Measurements from ENCODE around the gene WDR17.
A peak's percentile ranks its signal among the peaks of the same experiment; 100 is the strongest.

The WDR17 gene

GRCh38 chr4:176030391-176030790, 35.2 kb upstream of the WDR17 start:
- Histone ChIP-seq H3K27ac (ENCODE audit: low read depth, low read length) (no peak overlapping the region), H3F3A (ENCODE audit: control insufficient read depth, insufficient read depth) (no peaks in the 10 kb centered on the region), H3K4me2 (ENCODE audit: low read length) (no peak overlapping the region), H3K79me2 (ENCODE audit: control insufficient read depth, low read length) (no peaks in the 10 kb centered on the region), H3K4me1 (ENCODE audit: control insufficient read depth, low read length) (no peaks in the 10 kb centered on the region), H3K9me3 (ENCODE audit: control insufficient read depth, insufficient read depth, low read length) (no peaks in the 10 kb centered on the region), H3K27me3 (ENCODE audit: control insufficient read depth, low read length) (no peaks in the 10 kb centered on the region), H3K36me3 (ENCODE audit: control insufficient read depth, low read length) (no peaks in the 10 kb centered on the region), H3K9me2 (replicated peaks; ENCODE audit: control insufficient read depth, low read length) (no peaks in the 10 kb centered on the region), H3K4me3 (ENCODE audit: low read length) (no peak overlapping the region), H4K20me1 (ENCODE audit: control insufficient read depth, insufficient read depth, low read depth, low read length) (no peaks in the 10 kb centered on the region)
- TF ChIP-seq, protein P1, sequence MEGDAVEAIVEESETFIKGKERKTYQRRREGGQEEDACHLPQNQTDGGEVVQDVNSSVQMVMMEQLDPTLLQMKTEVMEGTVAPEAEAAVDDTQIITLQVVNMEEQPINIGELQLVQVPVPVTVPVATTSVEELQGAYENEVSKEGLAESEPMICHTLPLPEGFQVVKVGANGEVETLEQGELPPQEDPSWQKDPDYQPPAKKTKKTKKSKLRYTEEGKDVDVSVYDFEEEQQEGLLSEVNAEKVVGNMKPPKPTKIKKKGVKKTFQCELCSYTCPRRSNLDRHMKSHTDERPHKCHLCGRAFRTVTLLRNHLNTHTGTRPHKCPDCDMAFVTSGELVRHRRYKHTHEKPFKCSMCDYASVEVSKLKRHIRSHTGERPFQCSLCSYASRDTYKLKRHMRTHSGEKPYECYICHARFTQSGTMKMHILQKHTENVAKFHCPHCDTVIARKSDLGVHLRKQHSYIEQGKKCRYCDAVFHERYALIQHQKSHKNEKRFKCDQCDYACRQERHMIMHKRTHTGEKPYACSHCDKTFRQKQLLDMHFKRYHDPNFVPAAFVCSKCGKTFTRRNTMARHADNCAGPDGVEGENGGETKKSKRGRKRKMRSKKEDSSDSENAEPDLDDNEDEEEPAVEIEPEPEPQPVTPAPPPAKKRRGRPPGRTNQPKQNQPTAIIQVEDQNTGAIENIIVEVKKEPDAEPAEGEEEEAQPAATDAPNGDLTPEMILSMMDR (IDR thresholded peaks at IDR 0.05; ENCODE audit: low read depth, low read length, poor library complexity, severe bottlenecking), result no peak
- TF ChIP-seq EZH2phosphoT487 (IDR thresholded peaks at IDR 0.05; ENCODE audit: borderline replicate concordance, low read length), result no peak

GRCh38 chr4:176031922-176032321, 33.7 kb upstream of the WDR17 start:
- Histone ChIP-seq H3K36me3 (ENCODE audit: control insufficient read depth, low read length) (no peaks in the 10 kb centered on the region), H3F3A (ENCODE audit: control insufficient read depth, insufficient read depth) (no peaks in the 10 kb centered on the region), H3K4me1 (ENCODE audit: control insufficient read depth, low read length) (peaks cover 8% of the 10 kb centered on the region), H3K27ac (ENCODE audit: low read depth, low read length) (no peak overlapping the region), H3K9me3 (ENCODE audit: control insufficient read depth, insufficient read depth, low read length) (no peaks in the 10 kb centered on the region), H3K4me3 (ENCODE audit: low read length) (no peak overlapping the region), H3K4me2 (ENCODE audit: low read length) (no peak overlapping the region), H3K27me3 (ENCODE audit: control insufficient read depth, low read length) (no peaks in the 10 kb centered on the region), H3K9me2 (replicated peaks; ENCODE audit: control insufficient read depth, low read length) (no peaks in the 10 kb centered on the region), H4K20me1 (ENCODE audit: control insufficient read depth, insufficient read depth, low read depth, low read length) (no peaks in the 10 kb centered on the region), H3K79me2 (ENCODE audit: control insufficient read depth, low read length) (no peaks in the 10 kb centered on the region)
- TF ChIP-seq, protein P1 (IDR thresholded peaks at IDR 0.05; ENCODE audit: low read depth, low read length, poor library complexity, severe bottlenecking), result no peak
- TF ChIP-seq EZH2phosphoT487 (IDR thresholded peaks at IDR 0.05; ENCODE audit: borderline replicate concordance, low read length), result no peak

- H3K4me2 ChIP-seq (ENCODE audit: low read length), result no peak overlapping the region
- no peaks in the 10 kb centered on the region for H3K27me3 ChIP-seq (ENCODE audit: control insufficient read depth, low read length)
- no peaks in the 10 kb centered on the region for H4K20me1 ChIP-seq (ENCODE audit: control insufficient read depth, insufficient read depth, low read depth, low read length)
- TF ChIP-seq, protein P1 (IDR thresholded peaks at IDR 0.05; ENCODE audit: low read depth, low read length, poor library complexity, severe bottlenecking), result no peak
- TF ChIP-seq EZH2phosphoT487 (IDR thresholded peaks at IDR 0.05; ENCODE audit: borderline replicate concordance, low read length), result no peak
- H3K9me2 ChIP-seq (replicated peaks; ENCODE audit: control insufficient read depth, low read length), result no peaks in the 10 kb centered on the region
- no peak overlapping the region for H3K4me3 ChIP-seq (ENCODE audit: low read length)
- H3K9me3 ChIP-seq (ENCODE audit: control insufficient read depth, insufficient read depth, low read length), result no peaks in the 10 kb centered on the region
- H3K27ac ChIP-seq (ENCODE audit: low read depth, low read length), result no peak overlapping the region
- H3K36me3 ChIP-seq (ENCODE audit: control insufficient read depth, low read length), result no peaks in the 10 kb centered on the region
- no peaks in the 10 kb centered on the region for H3K79me2 ChIP-seq (ENCODE audit: control insufficient read depth, low read length)
- no peaks in the 10 kb centered on the region for H3F3A ChIP-seq (ENCODE audit: control insufficient read depth, insufficient read depth)
- H3K4me1 ChIP-seq (ENCODE audit: control insufficient read depth, low read length), result peaks cover 9% of the 10 kb centered on the region
Observed at GRCh38 chr4:176032454-176032853, 33.2 kb upstream of the WDR17 start.

GRCh38 chr4:176034499-176034898, 31.1 kb upstream of the WDR17 start:
- Histone ChIP-seq H3K4me2 (ENCODE audit: low read length) (no peak overlapping the region), H4K20me1 (ENCODE audit: control insufficient read depth, insufficient read depth, low read depth, low read length) (no peaks in the 10 kb centered on the region), H3K9me3 (ENCODE audit: control insufficient read depth, insufficient read depth, low read length) (peaks cover 5% of the 10 kb centered on the region; the same call in 1 of the 2 replicates), H3K27ac (ENCODE audit: low read depth, low read length) (no peak overlapping the region), H3K4me3 (ENCODE audit: low read length) (no peak overlapping the region), H3K9me2 (replicated peaks; ENCODE audit: control insufficient read depth, low read length) (no peaks in the 10 kb centered on the region), H3K27me3 (ENCODE audit: control insufficient read depth, low read length) (no peaks in the 10 kb centered on the region), H3F3A (ENCODE audit: control insufficient read depth, insufficient read depth) (no peaks in the 10 kb centered on the region), H3K79me2 (ENCODE audit: control insufficient read depth, low read length) (no peaks in the 10 kb centered on the region), H3K4me1 (ENCODE audit: control insufficient read depth, low read length) (peaks cover 9% of the 10 kb centered on the region), H3K36me3 (ENCODE audit: control insufficient read depth, low read length) (no peaks in the 10 kb centered on the region)
- TF ChIP-seq EZH2phosphoT487 (IDR thresholded peaks at IDR 0.05; ENCODE audit: borderline replicate concordance, low read length), result no peak
- TF ChIP-seq, protein P1 (IDR thresholded peaks at IDR 0.05; ENCODE audit: low read depth, low read length, poor library complexity, severe bottlenecking), result peak; percentile 33

Data from DOHH2 (cell line).